Esophagus muscularis mucosa (tissue), 3 donors: Measurements from ENCODE around the gene CFAP221.

ENCODE experiments used
- POLR2A ChIP-seq: fragments of 450-650 bp; IDR thresholded peaks from one replicate; pipeline ENCODE4 v1.6.1; 2017; ENCODE audit warnings: antibody characterized with exemption, moderate library complexity, mild to moderate bottlenecking, low read depth
- TF ChIP-seq, protein P1 (sequence below), 3 experiments: fragments of 200-600 bp in 2 of 3; fragments of 450-650 bp in 1 of 3; sonication (generic) in 2 of 3; IDR thresholded peaks; one replicate each; pipeline ENCODE4 v1.5.1; 2017 to 2019; ENCODE audit warnings: antibody characterized with exemption in 3 of 3, mild to moderate bottlenecking in 2 of 3, moderate library complexity in 1 of 3

DNA sequence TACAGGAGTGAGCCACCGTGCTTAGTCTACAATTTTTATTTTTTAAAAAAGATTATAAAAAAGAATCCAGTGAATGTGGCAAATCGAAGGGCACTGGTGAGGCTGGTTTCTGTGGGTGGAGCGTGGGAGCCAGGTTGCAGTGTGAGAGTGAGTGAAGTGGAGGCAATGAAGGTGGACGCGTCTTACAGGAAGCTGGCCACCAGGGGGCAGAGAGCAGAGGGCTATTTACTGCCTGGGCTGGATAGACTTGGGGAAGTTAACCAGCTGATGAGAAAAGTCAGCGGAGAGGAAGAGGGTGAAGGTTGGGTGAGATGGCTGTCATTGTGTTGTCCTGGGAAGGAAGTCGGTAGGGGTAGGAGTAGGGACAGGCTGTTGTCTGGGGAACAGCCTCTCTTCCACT lies 26.8 kb upstream of the CFAP221 start:
- TF ChIP-seq, protein P1, sequence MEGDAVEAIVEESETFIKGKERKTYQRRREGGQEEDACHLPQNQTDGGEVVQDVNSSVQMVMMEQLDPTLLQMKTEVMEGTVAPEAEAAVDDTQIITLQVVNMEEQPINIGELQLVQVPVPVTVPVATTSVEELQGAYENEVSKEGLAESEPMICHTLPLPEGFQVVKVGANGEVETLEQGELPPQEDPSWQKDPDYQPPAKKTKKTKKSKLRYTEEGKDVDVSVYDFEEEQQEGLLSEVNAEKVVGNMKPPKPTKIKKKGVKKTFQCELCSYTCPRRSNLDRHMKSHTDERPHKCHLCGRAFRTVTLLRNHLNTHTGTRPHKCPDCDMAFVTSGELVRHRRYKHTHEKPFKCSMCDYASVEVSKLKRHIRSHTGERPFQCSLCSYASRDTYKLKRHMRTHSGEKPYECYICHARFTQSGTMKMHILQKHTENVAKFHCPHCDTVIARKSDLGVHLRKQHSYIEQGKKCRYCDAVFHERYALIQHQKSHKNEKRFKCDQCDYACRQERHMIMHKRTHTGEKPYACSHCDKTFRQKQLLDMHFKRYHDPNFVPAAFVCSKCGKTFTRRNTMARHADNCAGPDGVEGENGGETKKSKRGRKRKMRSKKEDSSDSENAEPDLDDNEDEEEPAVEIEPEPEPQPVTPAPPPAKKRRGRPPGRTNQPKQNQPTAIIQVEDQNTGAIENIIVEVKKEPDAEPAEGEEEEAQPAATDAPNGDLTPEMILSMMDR (IDR thresholded peaks at IDR 0.05): peak; percentile 32 to 43 (median 32)
- no peak for TF ChIP-seq POLR2A
